C4-2B (cell line): ENCODE results near the gene SMARCC1.

ENCODE experiments used
- H3K27ac ChIP-seq: fragments of 450-650 bp; 2 replicates; pipeline ENCODE4 v1.5.1; 2017
- ZFX ChIP-seq: fragments of 450-650 bp; IDR thresholded peaks from 2 replicates; pipeline ENCODE4 v1.6.1; 2017
- TF ChIP-seq, protein P1 (sequence below): fragments of 450-650 bp; conservative IDR thresholded peaks from 2 replicates; pipeline ENCODE4 v1.5.1; 2017; ENCODE audit warnings: mild to moderate bottlenecking

SMARCC1 gene

DNA sequence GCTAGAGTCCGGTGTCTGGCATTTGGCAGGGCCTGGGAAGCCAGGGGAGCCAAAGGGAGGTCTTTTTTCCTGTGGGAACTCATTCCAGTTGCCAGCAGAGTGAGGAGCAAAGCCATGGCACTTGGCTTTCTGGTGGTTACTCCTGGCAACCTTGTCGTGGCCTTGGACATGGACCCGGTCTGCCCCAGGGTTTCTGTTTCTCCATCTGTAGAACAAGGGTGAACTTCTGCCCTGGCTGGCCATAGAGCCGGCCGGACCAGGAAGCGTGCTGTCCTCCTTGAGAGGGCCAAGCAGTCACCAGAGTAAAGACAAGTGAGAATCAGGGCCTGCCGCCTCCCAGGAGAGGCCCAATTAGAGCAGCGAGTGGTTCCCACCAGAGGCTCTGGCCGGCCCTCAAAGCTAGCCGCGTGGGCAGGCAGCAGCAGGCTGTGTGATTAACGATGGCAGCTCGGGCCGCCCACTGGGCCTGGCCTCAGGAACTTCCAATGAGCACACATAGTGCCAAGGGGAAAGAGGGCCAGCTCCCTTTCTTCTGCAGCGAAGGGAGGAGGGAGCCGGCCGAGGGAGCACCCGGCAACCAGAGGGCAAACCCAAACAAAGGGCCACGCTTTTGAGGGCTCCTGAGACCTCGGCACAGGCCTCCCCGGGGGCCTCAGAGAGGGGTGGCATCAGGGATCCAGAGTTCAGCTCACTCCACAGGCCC lies 239.1 kb downstream of the SMARCC1 start:
- no peak overlapping the region for H3K27ac ChIP-seq
- TF ChIP-seq, protein P1, sequence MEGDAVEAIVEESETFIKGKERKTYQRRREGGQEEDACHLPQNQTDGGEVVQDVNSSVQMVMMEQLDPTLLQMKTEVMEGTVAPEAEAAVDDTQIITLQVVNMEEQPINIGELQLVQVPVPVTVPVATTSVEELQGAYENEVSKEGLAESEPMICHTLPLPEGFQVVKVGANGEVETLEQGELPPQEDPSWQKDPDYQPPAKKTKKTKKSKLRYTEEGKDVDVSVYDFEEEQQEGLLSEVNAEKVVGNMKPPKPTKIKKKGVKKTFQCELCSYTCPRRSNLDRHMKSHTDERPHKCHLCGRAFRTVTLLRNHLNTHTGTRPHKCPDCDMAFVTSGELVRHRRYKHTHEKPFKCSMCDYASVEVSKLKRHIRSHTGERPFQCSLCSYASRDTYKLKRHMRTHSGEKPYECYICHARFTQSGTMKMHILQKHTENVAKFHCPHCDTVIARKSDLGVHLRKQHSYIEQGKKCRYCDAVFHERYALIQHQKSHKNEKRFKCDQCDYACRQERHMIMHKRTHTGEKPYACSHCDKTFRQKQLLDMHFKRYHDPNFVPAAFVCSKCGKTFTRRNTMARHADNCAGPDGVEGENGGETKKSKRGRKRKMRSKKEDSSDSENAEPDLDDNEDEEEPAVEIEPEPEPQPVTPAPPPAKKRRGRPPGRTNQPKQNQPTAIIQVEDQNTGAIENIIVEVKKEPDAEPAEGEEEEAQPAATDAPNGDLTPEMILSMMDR, result no peak
- no peak for TF ChIP-seq ZFX

DNA sequence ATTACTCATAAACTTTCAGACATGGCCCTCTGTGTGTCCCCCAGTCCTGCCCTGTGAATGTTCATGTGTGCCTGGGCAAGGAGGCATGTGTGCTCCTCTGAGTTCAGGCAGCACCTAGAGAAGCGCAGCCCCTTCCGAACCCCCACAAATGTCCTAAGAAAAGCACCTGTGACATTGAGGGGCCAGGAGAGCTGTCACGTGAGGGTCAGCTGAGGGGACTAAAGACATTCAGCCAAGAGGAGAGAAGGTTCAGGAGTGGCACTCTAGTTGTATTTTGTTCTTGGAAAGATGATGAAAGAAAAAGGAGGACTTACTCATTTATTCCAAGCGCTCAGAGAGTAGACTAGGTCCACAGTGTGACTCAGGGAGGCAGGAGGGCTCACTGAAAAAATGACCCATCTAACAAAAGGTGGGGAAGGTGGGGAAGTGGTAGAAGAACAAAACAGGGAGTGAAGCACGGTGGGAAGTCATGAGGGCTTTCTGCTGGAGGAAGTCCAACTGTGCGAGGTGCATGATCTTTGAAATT lies 240.0 kb downstream of the SMARCC1 start:
- TF ChIP-seq, protein P1, result no peak
- no peak for TF ChIP-seq ZFX

DNA sequence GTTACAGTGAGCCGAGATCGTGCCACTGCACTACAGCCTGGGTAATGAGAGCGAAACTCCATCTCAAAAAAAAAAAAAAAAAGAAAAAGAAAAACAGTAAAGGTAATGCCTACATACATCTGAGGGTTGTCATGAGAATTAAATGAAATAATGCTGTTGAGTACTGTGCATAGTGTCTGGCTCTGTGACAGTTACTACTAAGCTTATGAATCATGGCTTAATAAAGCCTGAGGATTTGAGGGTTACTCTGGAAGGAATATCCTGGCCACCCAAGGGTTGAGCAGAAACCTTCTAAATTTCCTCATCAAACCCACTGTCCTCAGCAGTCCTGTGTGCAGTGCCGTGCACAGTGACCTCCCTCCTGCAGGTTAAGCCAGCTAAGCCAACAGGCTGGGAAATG lies 241.4 kb downstream of the SMARCC1 start:
- H3K27ac ChIP-seq, result no peak overlapping the region
- TF ChIP-seq ZFX, result no peak
- TF ChIP-seq, protein P1, result no peak

More for the DNA sequence above, 240.0 kb downstream of the SMARCC1 start:
- no peak overlapping the region for H3K27ac ChIP-seq

DNA sequence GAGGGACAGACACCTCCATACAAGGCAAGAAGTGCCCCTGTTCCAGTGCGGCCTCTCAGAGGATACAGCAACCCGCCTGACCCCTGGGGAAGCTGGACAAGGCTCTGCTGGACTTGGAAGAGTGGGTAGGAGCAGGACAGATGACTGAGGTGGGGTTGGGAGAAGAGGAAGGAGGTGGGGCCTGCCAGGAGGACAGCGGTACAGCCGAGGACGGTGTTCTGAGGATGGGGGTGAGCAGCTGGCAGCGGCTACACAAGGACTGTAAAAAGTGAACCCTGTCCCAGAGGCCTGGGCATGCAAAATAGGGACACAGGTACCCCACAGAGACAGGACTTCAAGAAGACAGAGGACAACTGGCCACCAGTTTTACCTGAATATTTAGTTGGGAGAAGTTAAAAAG lies 244.7 kb downstream of the SMARCC1 start:
- TF ChIP-seq ZFX, result no peak
- TF ChIP-seq, protein P1, result no peak
- H3K27ac ChIP-seq, result no peak overlapping the region

DNA sequence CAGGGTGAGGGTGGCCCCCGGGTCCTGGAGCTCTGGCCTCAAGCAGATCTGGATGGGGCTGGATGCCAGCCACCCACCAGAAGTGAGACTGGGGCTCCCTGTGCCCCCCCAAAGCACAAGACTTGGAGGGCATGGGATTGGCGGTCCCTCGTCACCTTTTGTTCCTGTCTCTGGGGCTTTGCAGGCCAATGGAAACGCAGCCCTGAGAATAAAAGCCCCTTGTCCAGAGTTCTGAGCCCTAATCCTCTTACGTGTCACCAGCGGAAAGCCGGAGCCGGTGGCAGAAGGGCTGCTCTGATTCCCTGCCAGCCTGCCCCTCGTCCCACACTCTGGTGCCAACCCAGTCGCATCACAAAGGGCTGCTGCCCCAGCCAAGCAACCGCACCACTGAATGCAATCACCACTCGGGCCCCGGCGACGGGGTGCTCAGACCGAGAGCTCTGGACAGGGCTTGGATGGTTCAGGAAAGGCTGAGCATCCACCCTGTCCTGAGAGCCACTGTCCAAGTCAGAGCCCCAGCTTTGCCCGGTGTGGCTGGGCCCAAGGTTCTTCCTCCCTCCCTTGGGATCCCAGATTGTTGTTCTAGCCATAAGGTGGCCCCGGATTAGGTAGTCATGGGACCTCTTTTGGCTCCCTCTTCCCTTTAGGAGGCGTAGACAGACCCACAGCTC lies 245.3 kb downstream of the SMARCC1 start:
- TF ChIP-seq, protein P1, result no peak
- no peak for TF ChIP-seq ZFX
- no peak overlapping the region for H3K27ac ChIP-seq
